Neural cell (in vitro differentiated cells): Measurements from ENCODE around the gene RAB44. TPM values are rescaled to one million over a fixed set of nuclear protein-coding genes. Genes with fewer than 3 reads are reported as not detected.

ENCODE experiments used
- H2AFZ ChIP-seq: fragments of 200-600, 300-800 bp; sonication (generic), shearing (Covaris generic); 2 replicates; pipeline ENCODE4 v1.6.0; 2014; ENCODE audit warnings: low read depth, mild to moderate bottlenecking, antibody characterized with exemption, low read length, moderate library complexity
- H3F3A ChIP-seq: fragments of 200-600 bp; shearing (Covaris generic); 2 replicates; pipeline ENCODE4 v1.6.1; 2016; ENCODE audit warnings: mild to moderate bottlenecking, moderate library complexity, mixed read lengths, antibody characterized with exemption, low read length; ENCODE audit not compliant: insufficient read depth, poor library complexity, severe bottlenecking
- H3K27ac ChIP-seq: fragments of 200-600, 300-800 bp; sonication (generic), shearing (Covaris generic); 2 replicates; pipeline ENCODE4 v1.5.1; 2014; ENCODE audit warnings: mild to moderate bottlenecking, low read length, moderate library complexity
- H3K27me3 ChIP-seq: fragments of 300-800, 200-600 bp; sonication (generic), shearing (Covaris generic); 2 replicates; pipeline ENCODE4 v1.6.0; 2014; ENCODE audit warnings: mild to moderate bottlenecking, low read depth, low read length, moderate library complexity; ENCODE audit not compliant: insufficient read depth
- H3K36me3 ChIP-seq: fragments of 300-800, 200-600 bp; sonication (generic), shearing (Covaris generic); 2 replicates; pipeline ENCODE4 v1.5.1; 2014; ENCODE audit warnings: mild to moderate bottlenecking, antibody characterized with exemption, low read length, moderate library complexity; ENCODE audit not compliant: insufficient read depth
- H3K4me2 ChIP-seq: fragments of 300-800, 200-600 bp; sonication (generic), shearing (Covaris generic); 2 replicates; pipeline ENCODE4 v1.6.0; 2014; ENCODE audit warnings: mild to moderate bottlenecking, low read length
- H3K4me3 ChIP-seq: fragments of 300-800, 200-600 bp; sonication (generic), shearing (Covaris generic); 2 replicates; pipeline ENCODE4 v1.5.1; 2014; ENCODE audit warnings: mild to moderate bottlenecking, low read length, moderate library complexity
- H3K79me2 ChIP-seq: fragments of 200-600 bp; shearing (Covaris generic); replicated peaks from 2 replicates; pipeline ENCODE4 v1.6.0; 2014; ENCODE audit warnings: mild to moderate bottlenecking, low read length, moderate library complexity; ENCODE audit not compliant: insufficient read depth
- H3K9ac ChIP-seq: fragments of 300-800, 200-600 bp; sonication (generic), shearing (Covaris generic); 2 replicates; pipeline ENCODE4 v1.6.1; 2016; ENCODE audit warnings: mild to moderate bottlenecking, low read length, mixed read lengths
- H3K9me2 ChIP-seq: fragments of 200-600 bp; shearing (Covaris generic); 2 replicates; pipeline ENCODE4 v1.6.1; 2016; ENCODE audit warnings: mild to moderate bottlenecking, low read length, mixed read lengths; ENCODE audit not compliant: insufficient read depth
- H3K9me3 ChIP-seq: fragments of 200-600, 300-800 bp; sonication (generic), shearing (Covaris generic); 2 replicates; pipeline ENCODE4 v1.6.1; 2016; ENCODE audit warnings: mild to moderate bottlenecking, mixed run types, low read length, moderate library complexity, mixed read lengths
- H4K20me1 ChIP-seq: fragments of 200-600 bp; shearing (Covaris generic); 2 replicates; pipeline ENCODE4 v1.6.1; 2016; ENCODE audit warnings: mild to moderate bottlenecking, mixed run types; ENCODE audit not compliant: insufficient read depth
- CTCF ChIP-seq: fragments of 450-650 bp; IDR thresholded peaks from 2 replicates; pipeline ENCODE4 v1.5.1; 2014; ENCODE audit warnings: antibody characterized with exemption, mild to moderate bottlenecking, moderate library complexity; ENCODE audit not compliant: poor library complexity, severe bottlenecking
- EP300 ChIP-seq: fragments of 450-650 bp; conservative IDR thresholded peaks from 2 replicates; pipeline ENCODE4 v1.6.1; 2014; ENCODE audit warnings: antibody characterized with exemption, mild to moderate bottlenecking, moderate library complexity; ENCODE audit not compliant: poor library complexity, severe bottlenecking
- EZH2 ChIP-seq: fragments of 200-600, 300-800 bp; shearing (Covaris generic), sonication (generic); IDR thresholded peaks from 2 replicates; pipeline ENCODE4 v1.6.1; 2014; ENCODE audit warnings: antibody characterized with exemption, low read length, borderline replicate concordance, mild to moderate bottlenecking; ENCODE audit not compliant: insufficient read depth, poor library complexity, severe bottlenecking
- MXI1 ChIP-seq: fragments of 450-650 bp; conservative IDR thresholded peaks from 2 replicates; pipeline ENCODE4 v1.6.1; 2014; ENCODE audit warnings: antibody characterized with exemption, mild to moderate bottlenecking; ENCODE audit not compliant: poor library complexity, severe bottlenecking
- POLR2AphosphoS5 ChIP-seq: IDR thresholded peaks from 2 replicates; pipeline ENCODE4 v1.6.1; 2012
- RAD21 ChIP-seq: fragments of 450-650 bp; conservative IDR thresholded peaks from 2 replicates; pipeline ENCODE4 v1.6.1; 2014; ENCODE audit warnings: antibody characterized with exemption, mild to moderate bottlenecking, moderate library complexity
- REST ChIP-seq: IDR thresholded peaks from 2 replicates; pipeline ENCODE4 v1.6.1; 2012; ENCODE audit warnings: borderline replicate concordance
- SMC3 ChIP-seq: fragments of 450-650 bp; conservative IDR thresholded peaks from 2 replicates; pipeline ENCODE4 v1.6.1; 2014; ENCODE audit warnings: antibody characterized with exemption, mild to moderate bottlenecking, moderate library complexity; ENCODE audit not compliant: poor library complexity
- TAF1 ChIP-seq: IDR thresholded peaks from 2 replicates; pipeline ENCODE4 v1.6.1; 2012; ENCODE audit warnings: low read depth
- polyA plus RNA-seq: library from polyadenylated mRNA; depleted of rRNA; stranded (reverse); fragments of >200 nt; gene quantifications from 2 replicates; pipeline ENCODE4 v1.2.3, GENCODE V29; 2014

The RAB44 gene
- polyA plus RNA-seq, 1 donor from 2014 or later: not detected

GRCh38 chr6:36691011-36691410 is 6.6 kb upstream of the RAB44 start:
- TF ChIP-seq RAD21: no peak
- TF ChIP-seq EP300: no peak
- no peak for TF ChIP-seq EZH2
- no peak for TF ChIP-seq TAF1
- no peak for TF ChIP-seq CTCF
- TF ChIP-seq POLR2AphosphoS5: no peak
- TF ChIP-seq MXI1: no peak
- no peak for TF ChIP-seq REST
- no peak for TF ChIP-seq SMC3
- no peak overlapping the region for H2AFZ ChIP-seq
- no peaks in the 10 kb centered on the region for H3F3A ChIP-seq
- no peaks in the 10 kb centered on the region for H3K9me3 ChIP-seq
- H3K79me2 ChIP-seq: no peaks in the 10 kb centered on the region
- H3K27ac ChIP-seq: no peak overlapping the region
- H3K9ac ChIP-seq: no peak overlapping the region
- no peaks in the 10 kb centered on the region for H3K27me3 ChIP-seq
- H3K4me2 ChIP-seq: no peak overlapping the region
- H3K9me2 ChIP-seq: no peaks in the 10 kb centered on the region
- H4K20me1 ChIP-seq: no peaks in the 10 kb centered on the region
- H3K4me3 ChIP-seq: no peak overlapping the region
- no peaks in the 10 kb centered on the region for H3K36me3 ChIP-seq

- Histone ChIP-seq H2AFZ (no peak overlapping the region), H3K36me3 (no peaks in the 10 kb centered on the region), H3K27ac (no peak overlapping the region), H3K9me3 (no peaks in the 10 kb centered on the region), H3K9me2 (no peaks in the 10 kb centered on the region), H4K20me1 (no peaks in the 10 kb centered on the region), H3K4me2 (no peak overlapping the region), H3F3A (no peaks in the 10 kb centered on the region), H3K79me2 (no peaks in the 10 kb centered on the region), H3K4me3 (no peak overlapping the region), H3K27me3 (no peaks in the 10 kb centered on the region), H3K9ac (no peak overlapping the region)
- TF ChIP-seq POLR2AphosphoS5: no peak
- no peak for TF ChIP-seq REST
- no peak for TF ChIP-seq EP300
- no peak for TF ChIP-seq CTCF
- TF ChIP-seq SMC3: no peak
- TF ChIP-seq MXI1: no peak
- TF ChIP-seq EZH2: no peak
- TF ChIP-seq TAF1: no peak
- no peak for TF ChIP-seq RAD21
Measured at GRCh38 chr6:36691612-36692011, 6.0 kb upstream of the RAB44 start.
